Smooth muscle cell (in vitro differentiated cells): ENCODE data around the gene KCND3. TPM values are rescaled to one million over a fixed set of nuclear protein-coding genes. Genes with fewer than 3 reads are reported as not detected.

Source experiments
- DNase-seq: peaks from one replicate; lab custom pipeline; 2025; ENCODE audit not compliant: unreplicated experiment; lab: John Stamatoyannopoulos, UW
- H2AFZ ChIP-seq: fragments of 200-600 bp; sonication (generic); 2 replicates; pipeline ENCODE4 v1.6.0; 2016; ENCODE audit warnings: antibody characterized with exemption, low read depth, mild to moderate bottlenecking
- H3F3A ChIP-seq: fragments of 200-600 bp; sonication (generic); 2 replicates; pipeline ENCODE4 v1.6.0; 2017; ENCODE audit warnings: antibody characterized with exemption, low read depth
- H3K27ac ChIP-seq: fragments of 200-600 bp; sonication (generic); 2 replicates; pipeline ENCODE4 v1.5.1; 2016; ENCODE audit warnings: low read depth, mild to moderate bottlenecking
- H3K27me3 ChIP-seq: fragments of 200-600 bp; sonication (generic); 2 replicates; pipeline ENCODE4 v1.6.1; 2016; ENCODE audit warnings: low read depth, mild to moderate bottlenecking
- H3K36me3 ChIP-seq: fragments of 200-600 bp; sonication (generic); 2 replicates; pipeline ENCODE4 v1.5.1; 2016; ENCODE audit warnings: low read depth
- H3K4me1 ChIP-seq: fragments of 200-600 bp; sonication (generic); 2 replicates; pipeline ENCODE4 v1.5.1; 2016; ENCODE audit warnings: low read depth
- H3K4me2 ChIP-seq: fragments of 200-600 bp; sonication (generic); 2 replicates; pipeline ENCODE4 v1.6.0; 2016; ENCODE audit warnings: mild to moderate bottlenecking
- H3K4me3 ChIP-seq: fragments of 200-600 bp; sonication (generic); 2 replicates; pipeline ENCODE4 v1.5.1; 2016; ENCODE audit warnings: mild to moderate bottlenecking
- H3K79me2 ChIP-seq: fragments of 200-600 bp; sonication (generic); 2 replicates; pipeline ENCODE4 v1.6.0; 2016; ENCODE audit warnings: low read depth, mild to moderate bottlenecking
- H3K9ac ChIP-seq: fragments of 200-600 bp; sonication (generic); 2 replicates; pipeline ENCODE4 v1.6.0; 2016; ENCODE audit warnings: low read depth
- H3K9me3 ChIP-seq: fragments of 200-600 bp; sonication (generic); replicated peaks from 2 replicates; pipeline ENCODE4 v1.5.1; 2016; ENCODE audit warnings: low read depth
- H4K20me1 ChIP-seq: fragments of 200-600 bp; sonication (generic); 2 replicates; pipeline ENCODE4 v1.6.0; 2016; ENCODE audit warnings: low read depth
- CTCF ChIP-seq: fragments of 200-600 bp; sonication (generic); IDR thresholded peaks from 2 replicates; pipeline ENCODE4 v1.5.1; 2017; ENCODE audit warnings: borderline replicate concordance, mild to moderate bottlenecking, antibody characterized with exemption; ENCODE audit not compliant: insufficient read depth, poor library complexity, severe bottlenecking
- WGBS: methylation state at CpG from one replicate; pipeline ENCODE4 v1.1.7; 2016; ENCODE audit warnings: low lambda C conversion rate; 5-methylcytosine and 5-hydroxymethylcytosine counted together
- polyA plus RNA-seq: library from polyadenylated mRNA; unstranded; fragments of >200 nt; fragmentation: Nextera tagmentation; extraction: Ambion mirVana; gene quantifications from 2 replicates; pipeline ENCODE4 v1.2.1, GENCODE V29; 2016
- total RNA-seq: library from RNA; depleted of rRNA; stranded (reverse); fragments of >200 nt; gene quantifications from 2 replicates; pipeline ENCODE4 v1.2.3, GENCODE V29; 2014

KCND3 gene
- total and polyA plus RNA-seq, 2 experiments from 2014 or later: 0.97 to 2.2 TPM

- WGBS: 66% methylated on average over 17 of the region's 17 CpGs
- DNase-seq: no peak
- TF ChIP-seq CTCF: no peak
- Histone ChIP-seq H3K4me2 (no peak overlapping the region), H3K27ac (no peak overlapping the region), H3K79me2 (no peaks in the 10 kb centered on the region), H4K20me1 (no peaks in the 10 kb centered on the region), H3K27me3 (no peaks in the 10 kb centered on the region), H3F3A (no peaks in the 10 kb centered on the region), H3K4me1 (no peaks in the 10 kb centered on the region), H3K36me3 (no peaks in the 10 kb centered on the region), H2AFZ (no peak overlapping the region), H3K4me3 (no peak overlapping the region), H3K9ac (no peak overlapping the region), H3K9me3 (no peaks in the 10 kb centered on the region)
Measured at GRCh38 chr1:111880881-111881837, 108.3 kb downstream of the KCND3 start.

GRCh38 chr1:111879081-111879480 lies 110.4 kb downstream of the KCND3 start:
- Histone ChIP-seq H3K9ac (no peak overlapping the region), H3K27me3 (peaks cover 8% of the 10 kb centered on the region), H3K9me3 (no peaks in the 10 kb centered on the region), H3K4me2 (no peak overlapping the region), H3K79me2 (no peaks in the 10 kb centered on the region), H3K36me3 (no peaks in the 10 kb centered on the region), H4K20me1 (no peaks in the 10 kb centered on the region), H3K4me1 (no peaks in the 10 kb centered on the region), H3K27ac (no peak overlapping the region), H3F3A (no peaks in the 10 kb centered on the region), H2AFZ (no peak overlapping the region), H3K4me3 (no peak overlapping the region)
- no peak for TF ChIP-seq CTCF
- DNase-seq: no peak
- 72% methylated on average over 4 of the region's 4 CpGs for WGBS

GRCh38 chr1:111878649-111879048 lies 110.8 kb downstream of the KCND3 start:
- Histone ChIP-seq H3K4me2 (no peak overlapping the region), H3K4me1 (no peaks in the 10 kb centered on the region), H3K79me2 (no peaks in the 10 kb centered on the region), H3K9me3 (no peaks in the 10 kb centered on the region), H3K27me3 (peaks cover 11% of the 10 kb centered on the region), H2AFZ (no peak overlapping the region), H3K27ac (no peak overlapping the region), H3F3A (no peaks in the 10 kb centered on the region), H3K9ac (no peak overlapping the region), H4K20me1 (no peaks in the 10 kb centered on the region), H3K4me3 (no peak overlapping the region), H3K36me3 (no peaks in the 10 kb centered on the region)
- 83% methylated on average over 1 of the region's 1 CpG for WGBS
- no peak for TF ChIP-seq CTCF
- no peak for DNase-seq

- TF ChIP-seq CTCF: no peak
- 91% methylated on average over 7 of the region's 7 CpGs for WGBS
- no peaks in the 10 kb centered on the region for H3K36me3 ChIP-seq
- no peak overlapping the region for H3K4me3 ChIP-seq
- no peaks in the 10 kb centered on the region for H3K79me2 ChIP-seq
- no peak overlapping the region for H3K4me2 ChIP-seq
- H3F3A ChIP-seq: no peaks in the 10 kb centered on the region
- DNase-seq: no peak
- no peak overlapping the region for H3K9ac ChIP-seq
- H3K27me3 ChIP-seq: peaks cover 11% of the 10 kb centered on the region
- H3K9me3 ChIP-seq: no peaks in the 10 kb centered on the region
- no peak overlapping the region for H3K27ac ChIP-seq
- no peak overlapping the region for H2AFZ ChIP-seq
- no peaks in the 10 kb centered on the region for H3K4me1 ChIP-seq
- no peaks in the 10 kb centered on the region for H4K20me1 ChIP-seq
Measured at GRCh38 chr1:111878091-111878490, 111.4 kb downstream of the KCND3 start.
